Spleen (tissue), 7 donors: ENCODE measurements around the gene NUSAP1.

Experiments
- POLR2A ChIP-seq, 3 donors: fragments of 450-650 bp; IDR thresholded peaks; one replicate each; pipeline ENCODE4 v1.5.1; 2017; ENCODE audit warnings: antibody characterized with exemption in 3 of 3, mild to moderate bottlenecking in 1 of 3
- TF ChIP-seq, protein P1 (sequence below), 11 experiments: fragments of 200-600 bp in 7 of 11; fragments of 450-650 bp in 4 of 11; sonication (generic) in 4 of 11; IDR thresholded peaks in 8 of 11; conservative IDR thresholded peaks in 3 of 11; 1 replicate in 7 of 11; 2 replicates in 4 of 11; pipeline versions ENCODE4 v1.4.0 to v1.8.0; 2016 to 2021; ENCODE audit warnings: antibody characterized with exemption in 11 of 11, inconsistent platforms in 4 of 11, mild to moderate bottlenecking in 1 of 11
- donor health status: DM: no; HTN: no; CAD: no; lungs with moderate emphysema.
- donor health status: DM: no; HTN: no; CAD: no.
- donor health status: DM: no; HTN: no; CAD: no.

DNA sequence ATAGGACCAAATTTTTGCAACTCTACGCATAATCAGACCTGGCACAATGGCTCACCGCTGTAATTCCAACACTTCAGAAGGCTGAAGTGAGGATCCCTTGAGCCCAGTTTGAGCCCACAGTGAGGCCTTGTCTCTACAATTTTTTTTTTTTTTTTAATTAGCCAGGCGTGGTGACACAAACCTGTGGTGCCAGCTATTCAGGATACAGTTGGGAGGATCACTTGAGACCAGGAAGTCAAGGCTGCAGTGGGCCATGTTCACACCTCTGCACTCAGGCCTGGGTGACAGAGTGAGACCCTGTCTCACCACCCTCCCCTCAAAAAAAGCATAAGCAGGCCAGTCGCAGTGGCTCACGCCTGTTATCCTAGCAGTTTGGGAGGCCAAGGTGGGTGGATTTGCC lies 25.0 kb upstream of the NUSAP1 start:
- TF ChIP-seq, protein P1, sequence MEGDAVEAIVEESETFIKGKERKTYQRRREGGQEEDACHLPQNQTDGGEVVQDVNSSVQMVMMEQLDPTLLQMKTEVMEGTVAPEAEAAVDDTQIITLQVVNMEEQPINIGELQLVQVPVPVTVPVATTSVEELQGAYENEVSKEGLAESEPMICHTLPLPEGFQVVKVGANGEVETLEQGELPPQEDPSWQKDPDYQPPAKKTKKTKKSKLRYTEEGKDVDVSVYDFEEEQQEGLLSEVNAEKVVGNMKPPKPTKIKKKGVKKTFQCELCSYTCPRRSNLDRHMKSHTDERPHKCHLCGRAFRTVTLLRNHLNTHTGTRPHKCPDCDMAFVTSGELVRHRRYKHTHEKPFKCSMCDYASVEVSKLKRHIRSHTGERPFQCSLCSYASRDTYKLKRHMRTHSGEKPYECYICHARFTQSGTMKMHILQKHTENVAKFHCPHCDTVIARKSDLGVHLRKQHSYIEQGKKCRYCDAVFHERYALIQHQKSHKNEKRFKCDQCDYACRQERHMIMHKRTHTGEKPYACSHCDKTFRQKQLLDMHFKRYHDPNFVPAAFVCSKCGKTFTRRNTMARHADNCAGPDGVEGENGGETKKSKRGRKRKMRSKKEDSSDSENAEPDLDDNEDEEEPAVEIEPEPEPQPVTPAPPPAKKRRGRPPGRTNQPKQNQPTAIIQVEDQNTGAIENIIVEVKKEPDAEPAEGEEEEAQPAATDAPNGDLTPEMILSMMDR (IDR thresholded peaks at IDR 0.05 in 8 of 11, conservative IDR thresholded peaks at IDR 0.05 in 3 of 11): no peak
- TF ChIP-seq POLR2A (IDR thresholded peaks at IDR 0.05): no peak
